Upper lobe of left lung (tissue), 4 donors: ENCODE results near the gene TACC2.

ENCODE experiments used
- CTCF ChIP-seq, 6 experiments: fragments of 450-650 bp in 4 of 6; fragments of 200-600 bp in 2 of 6; sonication (generic) in 2 of 6; IDR thresholded peaks; one replicate each; pipeline ENCODE4 v1.5.1; 2016 to 2019; ENCODE audit warnings: antibody characterized with exemption in 6 of 6
- POLR2A ChIP-seq, 4 donors: fragments of 450-650 bp; IDR thresholded peaks; one replicate each; pipeline ENCODE4 v1.5.1; 2016 to 2017; ENCODE audit warnings: antibody characterized with exemption in 4 of 4, mild to moderate bottlenecking in 2 of 4

GRCh38 chr10:122227754-122228153, 238.8 kb downstream of the TACC2 start:
- TF ChIP-seq CTCF (IDR thresholded peaks at IDR 0.05) (no peak), POLR2A (IDR thresholded peaks at IDR 0.05) (no peak)
